ENCODE measurements around the gene ZNF385B. TPM values are rescaled to one million over a fixed set of nuclear protein-coding genes. Genes with fewer than 3 reads are reported as not detected.

The ZNF385B gene
- total and polyA plus RNA-seq, 10 of the 15 experiments (the other 5 are each of a cell fraction or from before 2014, with no cell fraction given) = not detected

DNA sequence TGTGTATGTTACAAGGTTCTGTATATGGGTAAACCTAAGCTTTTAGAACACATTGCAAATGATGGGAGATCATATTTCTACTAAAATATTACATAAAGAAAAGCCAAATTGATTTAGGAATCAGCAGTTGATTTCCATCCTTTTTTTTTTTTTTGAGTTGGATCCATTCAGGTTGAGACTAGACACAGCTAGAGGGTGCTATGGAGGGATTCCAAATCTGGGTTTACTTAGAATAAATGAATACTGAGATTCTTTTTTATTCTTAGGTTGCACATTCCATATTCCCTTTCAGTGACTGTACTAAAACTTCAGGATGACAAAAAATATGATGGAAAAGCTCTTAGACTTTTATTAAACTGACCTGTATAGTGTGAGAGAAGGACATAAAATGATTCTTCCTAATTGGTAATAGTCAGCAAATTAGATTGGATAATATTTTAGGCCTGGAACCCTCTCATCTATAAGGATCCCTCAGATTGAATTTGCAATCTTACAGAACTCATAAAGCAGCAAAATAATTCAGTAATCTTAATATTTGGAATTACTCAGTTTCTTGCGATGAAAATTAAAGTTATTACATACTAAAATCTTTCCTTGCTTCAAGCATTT, 413.5 kb downstream of the ZNF385B start:
- 0% methylated on average over 1 of the region's 1 CpG for WGBS (ENCODE audit: insufficient coverage, insufficient replicate concordance, low lambda C conversion rate, missing lambda C conversion rate)
- H3K36me3 ChIP-seq (ENCODE audit: control insufficient read depth in 2 of 2, insufficient read depth in 2 of 2, low read length in 1 of 2) = no peaks in the 10 kb centered on the region

More for the DNA sequence above, 413.5 kb downstream of the ZNF385B start:
- BruUV-seq (replicated peaks) = no TSS peak
- Histone ChIP-seq H2AFZ (ENCODE audit: control insufficient read depth, low read depth, low read length) (no peak overlapping the region), H3K4me3 (no peak overlapping the region), H3K27ac (ENCODE audit: control insufficient read depth, insufficient read depth) (no peak overlapping the region), H3K9ac (ENCODE audit: control insufficient read depth, insufficient read depth, low read length) (no peak overlapping the region), H3K27me3 (replicated peaks in 1 of 2; ENCODE audit: control insufficient read depth in 2 of 2, insufficient read depth in 2 of 2, low read length in 1 of 2) (peaks cover 0 to 3% of the 10 kb centered on the region in 2 experiments; a peak in 1 of 4 replicates), H3K9me3 (replicated peaks; ENCODE audit: control insufficient read depth, insufficient read depth, low read length) (no peaks in the 10 kb centered on the region), H3K79me2 (ENCODE audit: control insufficient read depth, insufficient read depth, low read length) (no peaks in the 10 kb centered on the region), H4K20me1 (ENCODE audit: control insufficient read depth, insufficient read depth) (no peaks in the 10 kb centered on the region), H3K4me1 (ENCODE audit: control insufficient read depth, insufficient read depth, low read length) (no peaks in the 10 kb centered on the region), H3K4me2 (ENCODE audit: control insufficient read depth, insufficient read depth) (no peak overlapping the region)
- in situ Hi-C loops (cut with MboI) (loop anchor here (10.0 kb wide), 1 partner anchor 683 kb away; no protein-coding TSS in a partner anchor), intact Hi-C loops (cut with micrococcal nuclease; ENCODE audit: unreplicated experiment) (no loop called here)
- POLR2A ChIA-PET = no interaction called here
- no peak for FAIRE-seq
- TF ChIP-seq SPI1 (IDR thresholded peaks at IDR 0.05; ENCODE audit: borderline replicate concordance, insufficient read depth, low read depth, low read length) = no peak
- no peak for TF ChIP-seq NFXL1 (IDR thresholded peaks at IDR 0.05; ENCODE audit: borderline replicate concordance)
- no peak for TF ChIP-seq PAX5 (IDR thresholded peaks at IDR 0.05; ENCODE audit: borderline replicate concordance, low read depth, low read length)
- TF ChIP-seq NFIC (IDR thresholded peaks at IDR 0.05; ENCODE audit: low read depth, low read length) = no peak
- TF ChIP-seq, protein P1, sequence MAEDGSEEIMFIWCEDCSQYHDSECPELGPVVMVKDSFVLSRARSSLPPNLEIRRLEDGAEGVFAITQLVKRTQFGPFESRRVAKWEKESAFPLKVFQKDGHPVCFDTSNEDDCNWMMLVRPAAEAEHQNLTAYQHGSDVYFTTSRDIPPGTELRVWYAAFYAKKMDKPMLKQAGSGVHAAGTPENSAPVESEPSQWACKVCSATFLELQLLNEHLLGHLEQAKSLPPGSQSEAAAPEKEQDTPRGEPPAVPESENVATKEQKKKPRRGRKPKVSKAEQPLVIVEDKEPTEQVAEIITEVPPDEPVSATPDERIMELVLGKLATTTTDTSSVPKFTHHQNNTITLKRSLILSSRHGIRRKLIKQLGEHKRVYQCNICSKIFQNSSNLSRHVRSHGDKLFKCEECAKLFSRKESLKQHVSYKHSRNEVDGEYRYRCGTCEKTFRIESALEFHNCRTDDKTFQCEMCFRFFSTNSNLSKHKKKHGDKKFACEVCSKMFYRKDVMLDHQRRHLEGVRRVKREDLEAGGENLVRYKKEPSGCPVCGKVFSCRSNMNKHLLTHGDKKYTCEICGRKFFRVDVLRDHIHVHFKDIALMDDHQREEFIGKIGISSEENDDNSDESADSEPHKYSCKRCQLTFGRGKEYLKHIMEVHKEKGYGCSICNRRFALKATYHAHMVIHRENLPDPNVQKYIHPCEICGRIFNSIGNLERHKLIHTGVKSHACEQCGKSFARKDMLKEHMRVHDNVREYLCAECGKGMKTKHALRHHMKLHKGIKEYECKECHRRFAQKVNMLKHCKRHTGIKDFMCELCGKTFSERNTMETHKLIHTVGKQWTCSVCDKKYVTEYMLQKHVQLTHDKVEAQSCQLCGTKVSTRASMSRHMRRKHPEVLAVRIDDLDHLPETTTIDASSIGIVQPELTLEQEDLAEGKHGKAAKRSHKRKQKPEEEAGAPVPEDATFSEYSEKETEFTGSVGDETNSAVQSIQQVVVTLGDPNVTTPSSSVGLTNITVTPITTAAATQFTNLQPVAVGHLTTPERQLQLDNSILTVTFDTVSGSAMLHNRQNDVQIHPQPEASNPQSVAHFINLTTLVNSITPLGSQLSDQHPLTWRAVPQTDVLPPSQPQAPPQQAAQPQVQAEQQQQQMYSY (CRISPR knock-in tag; IDR thresholded peaks at IDR 0.05) = no peak
- TF ChIP-seq ZBED1 (IDR thresholded peaks at IDR 0.05; ENCODE audit: borderline replicate concordance) = no peak
- TF ChIP-seq SREBF2 (IDR thresholded peaks at IDR 0.05; ENCODE audit: low read length) = no peak
- no peak for TF ChIP-seq POLR2AphosphoS5 (IDR thresholded peaks at IDR 0.05; ENCODE audit: low read length)
- TF ChIP-seq, protein P2, sequence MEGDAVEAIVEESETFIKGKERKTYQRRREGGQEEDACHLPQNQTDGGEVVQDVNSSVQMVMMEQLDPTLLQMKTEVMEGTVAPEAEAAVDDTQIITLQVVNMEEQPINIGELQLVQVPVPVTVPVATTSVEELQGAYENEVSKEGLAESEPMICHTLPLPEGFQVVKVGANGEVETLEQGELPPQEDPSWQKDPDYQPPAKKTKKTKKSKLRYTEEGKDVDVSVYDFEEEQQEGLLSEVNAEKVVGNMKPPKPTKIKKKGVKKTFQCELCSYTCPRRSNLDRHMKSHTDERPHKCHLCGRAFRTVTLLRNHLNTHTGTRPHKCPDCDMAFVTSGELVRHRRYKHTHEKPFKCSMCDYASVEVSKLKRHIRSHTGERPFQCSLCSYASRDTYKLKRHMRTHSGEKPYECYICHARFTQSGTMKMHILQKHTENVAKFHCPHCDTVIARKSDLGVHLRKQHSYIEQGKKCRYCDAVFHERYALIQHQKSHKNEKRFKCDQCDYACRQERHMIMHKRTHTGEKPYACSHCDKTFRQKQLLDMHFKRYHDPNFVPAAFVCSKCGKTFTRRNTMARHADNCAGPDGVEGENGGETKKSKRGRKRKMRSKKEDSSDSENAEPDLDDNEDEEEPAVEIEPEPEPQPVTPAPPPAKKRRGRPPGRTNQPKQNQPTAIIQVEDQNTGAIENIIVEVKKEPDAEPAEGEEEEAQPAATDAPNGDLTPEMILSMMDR (IDR thresholded peaks at IDR 0.05 in 2 of 3, conservative IDR thresholded peaks at IDR 0.05 in 1 of 3; ENCODE audit: control insufficient read depth in 2 of 3, extremely low read depth in 1 of 3, insufficient read depth in 1 of 3, low read depth in 3 of 3, low read length in 3 of 3) = no peak
- TF ChIP-seq SP1 (IDR thresholded peaks at IDR 0.05; ENCODE audit: low read depth, low read length) = no peak
- no peak for TF ChIP-seq RUNX3 (IDR thresholded peaks at IDR 0.05; ENCODE audit: low read length)
- TF ChIP-seq KAT2A (conservative IDR thresholded peaks at IDR 0.05; ENCODE audit: control insufficient read depth, low read depth, low read length) = no peak
- TF ChIP-seq BCL3 (IDR thresholded peaks at IDR 0.05; ENCODE audit: borderline replicate concordance, insufficient read depth, low read depth, low read length, poor library complexity, severe bottlenecking) = no peak
- SMC1A ChIA-PET (ENCODE audit: uncharacterized antibody, unreplicated experiment) = interaction anchor here (0.6 to 1.0 kb wide), 3 partner anchors 37 to 1053 kb away, joined by 3 read pairs; no protein-coding TSS in a partner anchor
- no peak for ATAC-seq
- CTCF ChIA-PET = interaction anchor here (1.1 to 1.7 kb wide), 5 partner anchors 9 to 650 kb away, joined by 3 to 7 read pairs (median 4); no protein-coding TSS in a partner anchor
- no peak for DNase-seq (ENCODE audit: low read depth, low spot score)
- RAD21 ChIA-PET (ENCODE audit: unreplicated experiment) = no interaction called here
